PFSK-1 (cell line): Measurements from ENCODE around the gene PRDX5.

Experiments
- POLR2AphosphoS5 ChIP-seq: IDR thresholded peaks from 2 replicates; pipeline ENCODE4 v1.6.1; 2012; ENCODE audit warnings: low read depth, mild to moderate bottlenecking, control low read depth, low read length, moderate library complexity
- REST ChIP-seq, 2 experiments: IDR thresholded peaks; 2 replicates each; pipeline versions ENCODE4 v1.6.1 to v1.8.0; 2011 to 2012; ENCODE audit warnings: low read depth in 2 of 2, low read length in 2 of 2, control low read depth in 1 of 2, inconsistent platforms in 1 of 2, mild to moderate bottlenecking in 1 of 2, moderate library complexity in 1 of 2; ENCODE audit not compliant: insufficient read depth in 1 of 2

- TF ChIP-seq REST (IDR thresholded peaks at IDR 0.05; ENCODE audit: insufficient read depth in 1 of 2, low read depth in 2 of 2, low read length in 2 of 2) (no peak), POLR2AphosphoS5 (peak; percentile 45)
These were observed 41.2 kb downstream of the PRDX5 start, which contains the start of gene RPS6KA4 for GRCh38 chr11:64358907-64359711.
